HEK293 (cell line): Measurements from ENCODE around the gene ATP8B4.

Source experiments
- CTCF ChIA-PET: fragments of 350-600 bp; formaldehyde crosslinking; extraction: SDS; loops from one replicate; lab custom pipeline; 2021; ENCODE audit warnings: antibody characterized with exemption; lab: Yijun Ruan, JAX
- POLR2A ChIA-PET: fragments of 300-600 bp; formaldehyde crosslinking; extraction: SDS; loops from one replicate; lab custom pipeline; 2020; ENCODE audit warnings: antibody characterized with exemption, inconsistent platforms; lab: Yijun Ruan, JAX
- H3K27ac ChIP-seq: fragments of 200-500 bp; sonication (Bioruptor generic); 2 replicates; pipeline ENCODE4 v1.5.1; 2014; ENCODE audit warnings: low read depth, low read length, control low read depth, inconsistent platforms; ENCODE audit errors: extremely low read depth
- H3K36me3 ChIP-seq, 2 experiments: fragments of 200-500 bp in 1 of 2; sonication (Bioruptor generic) in 1 of 2; 1 replicate in 1 of 2; 2 replicates in 1 of 2; pipeline ENCODE4 v1.5.1; 2014 to 2017; ENCODE audit warnings: inconsistent platforms in 2 of 2, low read length in 2 of 2; ENCODE audit not compliant: control insufficient read depth in 2 of 2, insufficient read depth in 1 of 2
- H3K4me1 ChIP-seq: fragments of 200-500 bp; sonication (Bioruptor generic); 2 replicates; pipeline ENCODE4 v1.5.1; 2014; ENCODE audit warnings: mild to moderate bottlenecking, low read length, inconsistent platforms; ENCODE audit not compliant: control insufficient read depth, insufficient read depth
- H3K4me3 ChIP-seq: 2 replicates; pipeline ENCODE4 v1.5.1; 2011; ENCODE audit warnings: low read depth, mild to moderate bottlenecking, control low read depth, low read length, moderate library complexity
- H3K9me3 ChIP-seq: fragments of 200-500 bp; sonication (Bioruptor generic); 2 replicates; pipeline ENCODE4 v1.5.1; 2014; ENCODE audit warnings: low read depth, low read length, inconsistent platforms; ENCODE audit not compliant: control insufficient read depth, insufficient read depth
- BCL6B ChIP-seq: fragments of 450-650 bp; formaldehyde crosslinking; IDR thresholded peaks from 2 replicates; pipeline ENCODE4 v1.5.1; 2017; ENCODE audit warnings: missing biosample characterization, missing genetic modification characterization
- FEZF1 ChIP-seq: fragments of 450-650 bp; formaldehyde crosslinking; IDR thresholded peaks from 2 replicates; pipeline ENCODE4 v1.5.1; 2016; ENCODE audit warnings: missing biosample characterization, missing genetic modification characterization
- MZF1 ChIP-seq: fragments of 450-650 bp; formaldehyde crosslinking; IDR thresholded peaks from 2 replicates; pipeline ENCODE4 v1.5.1; 2017; ENCODE audit warnings: missing biosample characterization, missing genetic modification characterization, borderline replicate concordance
- ZBTB11 ChIP-seq: fragments of 450-650 bp; formaldehyde crosslinking; conservative IDR thresholded peaks from 2 replicates; pipeline ENCODE4 v1.5.1; 2016; ENCODE audit warnings: low read depth, missing biosample characterization, missing genetic modification characterization
- ZBTB26 ChIP-seq: fragments of 450-650 bp; formaldehyde crosslinking; optimal IDR thresholded peaks from 2 replicates; pipeline ENCODE3; 2016; ENCODE audit warnings: missing biosample characterization, mild to moderate bottlenecking, missing genetic modification characterization
- ZNF114 ChIP-seq: fragments of 450-650 bp; formaldehyde crosslinking; IDR thresholded peaks from 2 replicates; pipeline ENCODE4 v1.5.0; 2017; ENCODE audit warnings: missing biosample characterization, missing genetic modification characterization
- ZNF157 ChIP-seq: fragments of 450-650 bp; formaldehyde crosslinking; IDR thresholded peaks from 2 replicates; pipeline ENCODE4 v1.5.1; 2016; ENCODE audit warnings: missing biosample characterization, missing genetic modification characterization
- ZNF280C ChIP-seq: fragments of 450-650 bp; formaldehyde crosslinking; IDR thresholded peaks from 2 replicates; pipeline ENCODE4 v1.5.1; 2016; ENCODE audit warnings: missing biosample characterization, missing genetic modification characterization
- ZNF350 ChIP-seq: fragments of 450-650 bp; formaldehyde crosslinking; IDR thresholded peaks from 2 replicates; pipeline ENCODE4 v1.5.0; 2017; ENCODE audit warnings: missing biosample characterization, mild to moderate bottlenecking, missing genetic modification characterization
- ZNF366 ChIP-seq: fragments of 450-650 bp; formaldehyde crosslinking; conservative IDR thresholded peaks from 2 replicates; pipeline ENCODE4 v1.5.1; 2016; ENCODE audit warnings: missing biosample characterization, missing genetic modification characterization
- ZNF677 ChIP-seq: fragments of 450-650 bp; IDR thresholded peaks from 2 replicates; pipeline ENCODE4 v1.5.0; 2018; ENCODE audit warnings: missing biosample characterization, mild to moderate bottlenecking, missing genetic modification characterization, moderate library complexity
- ZNF692 ChIP-seq: fragments of 450-650 bp; formaldehyde crosslinking; IDR thresholded peaks from 2 replicates; pipeline ENCODE4 v1.5.1; 2016; ENCODE audit warnings: missing biosample characterization, missing genetic modification characterization

The ATP8B4 gene

GRCh38 chr15:49991587-49991986 lies 127.4 kb downstream of the ATP8B4 start (continued):
- TF ChIP-seq ZNF692 (tag by site-specific recombination) (no peak), ZBTB26 (tag by site-specific recombination) (no peak)

GRCh38 chr15:49990835-49991545 lies 128.0 kb downstream of the ATP8B4 start:
- Histone ChIP-seq H3K4me1 (no peaks in the 10 kb centered on the region), H3K27ac (no peak overlapping the region), H3K36me3 (no peaks in the 10 kb centered on the region), H3K9me3 (no peaks in the 10 kb centered on the region), H3K4me3 (no peak overlapping the region)
- ChIA-PET CTCF (interaction anchor here (1.1 kb wide), 1 partner anchor 12 kb away, joined by 6 read pairs; no protein-coding TSS in a partner anchor), POLR2A (no interaction called here)
- TF ChIP-seq ZNF350: no peak
- no peak for TF ChIP-seq ZNF157 (tag by site-specific recombination)
- no peak for TF ChIP-seq MZF1 (tag by site-specific recombination)
- TF ChIP-seq FEZF1: no peak
- TF ChIP-seq ZNF114 (tag by site-specific recombination): no peak

- no peak overlapping the region for H3K4me3 ChIP-seq
- H3K36me3 ChIP-seq: no peaks in the 10 kb centered on the region
- TF ChIP-seq ZNF677 (no peak), BCL6B (tag by site-specific recombination) (no peak), ZNF366 (tag by site-specific recombination) (no peak)
- CTCF ChIA-PET: no interaction called here
- H3K27ac ChIP-seq: no peak overlapping the region
- no peaks in the 10 kb centered on the region for H3K4me1 ChIP-seq
- H3K9me3 ChIP-seq: no peaks in the 10 kb centered on the region
- POLR2A ChIA-PET: no interaction called here
These were observed 129.5 kb downstream of the ATP8B4 start for GRCh38 chr15:49989498-49989897.

- Histone ChIP-seq H3K36me3 (no peaks in the 10 kb centered on the region), H3K27ac (no peak overlapping the region), H3K9me3 (no peaks in the 10 kb centered on the region), H3K4me3 (no peak overlapping the region), H3K4me1 (no peaks in the 10 kb centered on the region)
- ChIA-PET POLR2A (no interaction called here), CTCF (no interaction called here)
- TF ChIP-seq ZNF280C (tag by site-specific recombination) (no peak), ZBTB11 (tag by site-specific recombination) (no peak)
These were observed 130.3 kb downstream of the ATP8B4 start for GRCh38 chr15:49988766-49989165.
